Prostate gland (tissue), 2 donors: ENCODE data around the gene ASCC2.

Experiments
- CTCF ChIP-seq, 4 experiments: fragments of 200-600 bp in 2 of 4; fragments of 450-650 bp in 2 of 4; sonication (generic) in 2 of 4; IDR thresholded peaks; 1 replicate in 3 of 4; 2 replicates in 1 of 4; pipeline ENCODE4 v1.5.1; 2016 to 2019; ENCODE audit warnings: antibody characterized with exemption in 4 of 4, mild to moderate bottlenecking in 2 of 4, moderate library complexity in 2 of 4
- POLR2A ChIP-seq: fragments of 450-650 bp; IDR thresholded peaks from one replicate; pipeline ENCODE4 v1.6.1; 2016; ENCODE audit warnings: antibody characterized with exemption, mild to moderate bottlenecking

GRCh38 chr22:29788339-29789279 is 49.5 kb downstream of the ASCC2 start:
- TF ChIP-seq CTCF (IDR thresholded peaks at IDR 0.05) (no peak), POLR2A (no peak)
